Hepatic stellate cell (primary cell): ENCODE measurements around the gene MAN1A1.

Experiments used
- DNase-seq: peaks from one replicate; pipeline ENCODE4 v3.0.0; 2011; ENCODE audit warnings: low spot score

The MAN1A1 gene

GRCh38 chr6:119325559-119326265, 23.8 kb downstream of the MAN1A1 start:
- DNase-seq: no peak

GRCh38 chr6:119324718-119325117, 24.8 kb downstream of the MAN1A1 start:
- DNase-seq: no peak

- no peak for DNase-seq
Measured at GRCh38 chr6:119323931-119324330, 25.6 kb downstream of the MAN1A1 start.

GRCh38 chr6:119323478-119323877, 26.1 kb downstream of the MAN1A1 start:
- no peak for DNase-seq

GRCh38 chr6:119322715-119323350, 26.7 kb downstream of the MAN1A1 start:
- no peak for DNase-seq

- DNase-seq: no peak
Measured at GRCh38 chr6:119322034-119322433, 27.5 kb downstream of the MAN1A1 start.

GRCh38 chr6:119319694-119320093, 29.9 kb downstream of the MAN1A1 start:
- DNase-seq: no peak

GRCh38 chr6:119318730-119319129, 30.8 kb downstream of the MAN1A1 start:
- no peak for DNase-seq

- DNase-seq: no peak
Measured at GRCh38 chr6:119318176-119318575, 31.4 kb downstream of the MAN1A1 start.

GRCh38 chr6:119317007-119317406, 32.6 kb downstream of the MAN1A1 start:
- DNase-seq: no peak

GRCh38 chr6:119314885-119315272, 34.7 kb downstream of the MAN1A1 start:
- DNase-seq: no peak

GRCh38 chr6:119313937-119314884, 35.4 kb downstream of the MAN1A1 start:
- no peak for DNase-seq

GRCh38 chr6:119312875-119313338, 36.7 kb downstream of the MAN1A1 start:
- no peak for DNase-seq

- DNase-seq: no peak
Measured at GRCh38 chr6:119312441-119312840, 37.1 kb downstream of the MAN1A1 start.

GRCh38 chr6:119311514-119312142, 37.9 kb downstream of the MAN1A1 start:
- DNase-seq: no peak

- no peak for DNase-seq
Measured at GRCh38 chr6:119310486-119311036, 39.0 kb downstream of the MAN1A1 start.

- DNase-seq: no peak
Measured at GRCh38 chr6:119308991-119309657, 40.4 kb downstream of the MAN1A1 start.

GRCh38 chr6:119308048-119308570, 41.5 kb downstream of the MAN1A1 start:
- no peak for DNase-seq

GRCh38 chr6:119307056-119307455, 42.5 kb downstream of the MAN1A1 start:
- DNase-seq: no peak

GRCh38 chr6:119306396-119306968, 43.1 kb downstream of the MAN1A1 start:
- no peak for DNase-seq
